ENCODE measurements around the gene KRT81.

DNA sequence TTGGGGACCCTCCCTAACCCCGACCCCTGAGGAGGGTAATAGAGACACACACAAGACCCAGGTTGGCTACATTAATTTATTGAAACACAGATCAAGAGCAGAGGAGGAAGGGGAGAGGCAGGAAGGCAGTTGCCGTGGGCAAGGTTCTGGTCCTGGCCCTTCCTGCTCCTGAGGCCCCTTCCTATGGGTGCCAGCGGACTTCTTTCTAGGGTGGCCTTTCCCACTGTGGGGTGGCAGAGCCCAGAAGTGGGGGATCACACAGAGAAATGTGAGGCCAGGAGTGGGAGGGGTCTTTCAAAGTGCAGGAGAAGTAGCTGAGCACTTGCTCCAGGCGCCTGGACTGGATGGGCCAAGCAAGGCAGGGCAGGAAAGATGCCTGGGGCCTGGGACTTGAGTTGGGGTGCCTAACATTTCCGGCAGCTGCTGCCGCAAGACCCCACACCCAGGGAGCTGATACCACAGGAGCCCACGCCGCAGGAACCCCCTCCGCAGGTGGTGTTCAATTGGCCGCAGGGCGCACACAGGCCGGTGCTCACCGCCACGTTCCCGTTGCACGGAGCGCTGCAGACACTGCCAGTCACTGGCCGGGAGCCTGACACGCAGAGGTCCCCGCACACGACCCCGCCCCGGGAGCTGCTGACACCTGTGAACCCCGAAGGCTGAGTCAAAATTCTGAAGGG lies 5.3 kb downstream of the KRT81 start:
- TF ChIP-seq, protein P1, sequence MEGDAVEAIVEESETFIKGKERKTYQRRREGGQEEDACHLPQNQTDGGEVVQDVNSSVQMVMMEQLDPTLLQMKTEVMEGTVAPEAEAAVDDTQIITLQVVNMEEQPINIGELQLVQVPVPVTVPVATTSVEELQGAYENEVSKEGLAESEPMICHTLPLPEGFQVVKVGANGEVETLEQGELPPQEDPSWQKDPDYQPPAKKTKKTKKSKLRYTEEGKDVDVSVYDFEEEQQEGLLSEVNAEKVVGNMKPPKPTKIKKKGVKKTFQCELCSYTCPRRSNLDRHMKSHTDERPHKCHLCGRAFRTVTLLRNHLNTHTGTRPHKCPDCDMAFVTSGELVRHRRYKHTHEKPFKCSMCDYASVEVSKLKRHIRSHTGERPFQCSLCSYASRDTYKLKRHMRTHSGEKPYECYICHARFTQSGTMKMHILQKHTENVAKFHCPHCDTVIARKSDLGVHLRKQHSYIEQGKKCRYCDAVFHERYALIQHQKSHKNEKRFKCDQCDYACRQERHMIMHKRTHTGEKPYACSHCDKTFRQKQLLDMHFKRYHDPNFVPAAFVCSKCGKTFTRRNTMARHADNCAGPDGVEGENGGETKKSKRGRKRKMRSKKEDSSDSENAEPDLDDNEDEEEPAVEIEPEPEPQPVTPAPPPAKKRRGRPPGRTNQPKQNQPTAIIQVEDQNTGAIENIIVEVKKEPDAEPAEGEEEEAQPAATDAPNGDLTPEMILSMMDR (IDR thresholded peaks at IDR 0.05; ENCODE audit: low read length), result no peak
- no peak for TF ChIP-seq EZH2 (IDR thresholded peaks at IDR 0.05; ENCODE audit: borderline replicate concordance, low read length)

Data from OCI-LY1 (cell line).